C1 segment of cervical spinal cord (tissue), 14 donors: Measurements from ENCODE around the gene ST6GAL1.

Experiments
- DNase-seq, 14 donors: peaks; one replicate each; lab custom pipeline; 2025; lab: John Stamatoyannopoulos, UW

ST6GAL1 gene

DNA sequence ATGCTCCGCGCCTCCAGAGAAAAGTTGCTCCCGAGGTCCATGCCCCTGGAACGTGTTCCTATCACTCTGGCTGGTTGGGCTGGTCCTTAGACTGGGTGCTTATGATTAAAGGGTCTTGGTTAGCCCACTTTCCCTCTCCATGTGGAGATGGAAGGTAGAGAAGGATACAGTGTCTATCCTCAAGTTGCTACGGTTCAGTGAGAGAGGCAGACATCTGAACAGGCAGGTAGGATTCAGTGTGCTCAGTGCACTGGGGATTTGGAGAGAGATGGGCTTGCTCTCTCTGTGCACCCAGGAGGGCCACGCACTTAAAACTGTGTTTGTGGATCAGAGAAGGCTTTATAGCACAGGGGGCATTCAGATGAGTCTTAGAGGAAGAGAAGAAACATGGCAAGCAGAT is 146.0 kb downstream of the ST6GAL1 start:
- no peak for DNase-seq

DNA sequence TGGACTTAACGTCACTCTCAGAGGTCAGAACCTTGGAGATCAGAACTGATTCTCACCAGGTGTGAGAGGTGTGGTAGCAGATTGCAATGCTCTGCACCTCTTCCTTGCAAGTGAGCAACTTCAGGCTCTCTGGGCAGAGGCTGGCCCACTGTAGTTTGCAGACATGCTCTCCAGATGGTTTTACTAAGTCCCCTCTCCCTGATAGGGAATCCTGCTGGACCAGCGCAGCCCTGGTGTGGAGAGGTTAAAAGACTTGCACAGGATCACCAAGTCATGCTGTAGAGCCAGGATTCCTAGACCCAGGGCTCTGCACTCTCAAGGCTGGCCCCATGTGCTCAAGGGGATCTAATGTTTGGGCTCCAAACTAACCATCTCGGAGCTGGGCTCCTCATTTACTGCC is 146.8 kb downstream of the ST6GAL1 start:
- no peak for DNase-seq

DNA sequence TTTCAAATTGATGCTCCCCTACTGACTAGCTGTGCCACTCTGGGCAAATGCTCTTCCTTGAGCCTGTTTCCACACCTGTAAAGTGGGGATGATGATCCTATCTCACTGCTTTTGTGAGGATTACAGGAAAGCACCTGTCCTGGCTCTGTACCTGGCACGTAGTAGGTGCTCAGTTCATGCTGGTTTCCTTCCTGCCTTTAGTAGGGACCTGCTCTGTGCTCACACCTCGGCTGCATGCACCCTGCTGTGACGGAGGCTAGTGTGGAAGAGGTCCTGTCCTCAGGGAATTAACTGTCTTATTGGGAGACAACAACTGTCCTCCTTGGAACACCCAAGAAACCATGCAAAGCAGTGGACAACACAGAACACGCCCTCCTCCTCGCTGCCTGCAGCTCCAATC is 147.2 kb downstream of the ST6GAL1 start:
- DNase-seq, result no peak

DNA sequence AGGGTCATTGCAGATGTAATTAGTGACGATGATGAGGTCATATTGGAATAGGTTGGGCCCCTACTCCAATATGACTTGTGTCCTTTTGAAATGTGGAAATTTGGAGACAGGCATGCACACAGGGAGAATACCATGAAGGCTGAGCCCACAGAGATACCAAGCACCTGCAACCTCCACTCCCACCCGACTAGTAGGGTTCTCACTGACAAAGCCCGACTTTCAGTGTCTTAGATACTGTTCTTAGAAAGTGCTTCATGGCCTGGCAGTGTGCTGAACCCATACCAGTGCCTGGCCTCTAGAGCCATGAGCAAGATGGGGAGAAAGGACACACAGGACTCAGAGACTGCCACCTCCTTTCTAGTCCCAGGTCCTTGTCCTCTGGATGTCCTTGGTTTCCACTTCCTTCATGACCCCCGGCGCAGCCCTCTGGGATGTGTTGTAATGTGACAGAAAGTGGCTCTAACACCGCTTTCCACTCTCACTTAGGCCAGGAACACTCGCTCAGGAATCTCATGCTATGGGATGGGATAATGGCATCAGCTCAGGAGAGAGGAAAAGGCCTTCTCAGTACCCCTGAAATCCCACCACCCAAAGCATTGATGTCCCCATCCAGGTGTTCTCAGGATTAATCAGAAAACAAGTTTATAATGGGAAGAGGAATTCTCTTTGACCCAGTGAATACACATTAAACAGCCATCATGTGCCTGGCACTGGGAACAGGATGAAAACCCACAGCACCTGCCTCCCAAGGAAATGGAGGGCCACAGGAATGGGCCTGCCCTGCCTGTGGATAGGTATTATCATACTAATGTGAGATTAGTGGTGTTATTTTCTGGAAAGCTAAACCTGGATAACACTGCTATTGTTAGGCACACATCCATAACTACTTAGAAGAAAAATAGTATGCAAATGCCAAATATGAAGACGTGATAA is 149.0 kb downstream of the ST6GAL1 start:
- DNase-seq, result no peak

DNA sequence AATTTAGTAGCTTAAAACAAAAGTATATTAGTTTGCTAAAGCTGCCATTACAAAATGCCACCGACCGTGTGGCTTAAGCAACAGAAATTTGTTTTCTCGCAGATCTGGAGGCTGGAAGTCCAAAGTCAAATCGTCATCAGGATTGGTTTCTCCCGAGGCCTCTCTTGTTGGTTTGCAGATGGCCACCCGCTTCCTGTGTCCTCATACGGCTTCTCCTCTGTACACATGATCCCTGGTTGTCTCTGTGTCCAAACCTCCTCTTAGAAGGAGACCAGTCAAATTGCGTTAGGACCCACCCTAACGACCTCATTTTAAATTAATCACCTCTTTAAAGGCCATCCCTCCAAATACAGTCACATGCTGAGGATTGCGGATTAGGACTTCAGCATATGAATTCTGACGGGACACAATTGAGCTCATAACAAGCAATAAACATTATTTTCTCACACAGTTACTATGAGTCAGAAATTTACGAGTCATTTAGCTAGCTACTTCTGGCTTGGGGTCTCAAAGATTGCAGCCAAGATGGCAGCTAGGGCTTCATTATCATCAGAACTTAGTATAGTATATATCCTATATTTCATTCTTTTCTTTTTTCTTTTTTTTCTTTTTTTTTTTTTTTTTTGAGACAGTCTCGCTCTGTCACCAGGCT is 150.6 kb downstream of the ST6GAL1 start:
- no peak for DNase-seq

DNA sequence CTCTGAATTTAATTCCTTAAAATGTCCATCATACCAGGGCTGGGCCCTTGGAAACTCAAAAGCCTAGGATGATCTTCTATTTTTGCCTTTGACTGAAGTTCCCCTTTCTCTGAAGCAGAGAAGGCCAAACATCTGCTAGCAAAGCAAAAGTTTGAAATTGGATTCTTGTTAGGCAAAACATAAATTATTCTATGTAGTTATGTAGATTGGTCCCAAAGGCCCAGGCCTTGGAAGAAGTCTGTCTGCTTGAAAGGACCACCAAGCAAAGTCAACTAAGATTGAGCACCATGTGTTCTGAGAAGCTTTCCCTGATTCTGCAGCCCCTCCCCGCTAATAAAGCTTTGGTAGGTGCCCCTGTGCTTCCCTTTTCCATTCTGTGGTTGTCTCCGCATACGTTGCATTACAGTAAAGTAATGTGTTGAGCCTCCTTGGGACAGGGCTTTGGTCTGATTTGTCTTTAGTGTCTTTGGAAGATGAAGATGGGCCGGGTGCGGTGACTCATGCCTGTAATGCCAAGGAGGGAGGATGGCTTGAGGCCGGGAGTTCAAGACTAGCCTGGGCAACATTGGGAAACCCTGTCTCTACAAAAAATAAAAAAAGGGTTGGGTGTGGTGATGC is 152.5 kb downstream of the ST6GAL1 start:
- no peak for DNase-seq

DNA sequence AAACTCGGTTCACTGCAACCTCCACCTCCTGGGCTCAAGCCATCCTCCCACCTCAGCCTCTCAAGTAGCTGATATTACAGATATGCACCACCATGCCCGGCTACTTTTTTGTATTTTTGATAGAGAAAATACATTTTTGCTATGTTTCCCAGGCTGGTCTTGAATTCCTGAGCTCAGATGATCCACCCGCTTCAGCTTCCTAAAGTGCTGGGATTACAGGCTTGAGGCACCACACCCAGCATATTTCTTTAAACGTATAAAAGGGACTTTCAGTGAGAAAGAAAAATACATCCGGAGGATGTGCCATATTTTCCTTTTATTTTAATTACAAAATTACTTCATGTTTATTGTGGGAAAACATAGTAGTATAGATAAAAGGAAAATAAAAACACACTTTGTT is 153.8 kb downstream of the ST6GAL1 start:
- DNase-seq, result no peak

DNA sequence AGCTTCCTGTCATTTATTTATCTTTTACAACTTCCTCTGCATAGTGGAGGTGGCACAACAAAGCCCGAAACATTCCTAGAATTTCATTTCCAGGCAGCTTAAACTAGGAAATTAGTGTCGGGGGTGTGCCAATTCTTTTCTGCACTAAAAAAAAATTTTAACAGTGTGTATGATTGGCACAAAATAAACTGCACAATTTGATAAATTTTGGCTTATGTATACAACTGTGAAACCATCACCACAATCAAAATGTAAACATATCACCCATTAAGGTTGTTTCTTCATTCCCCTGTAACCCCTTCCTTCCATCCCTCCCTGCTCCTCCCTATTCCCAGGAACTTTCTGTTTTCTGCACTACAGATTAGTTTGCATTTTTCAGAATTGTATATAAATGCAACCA is 154.3 kb downstream of the ST6GAL1 start:
- DNase-seq, result no peak

DNA sequence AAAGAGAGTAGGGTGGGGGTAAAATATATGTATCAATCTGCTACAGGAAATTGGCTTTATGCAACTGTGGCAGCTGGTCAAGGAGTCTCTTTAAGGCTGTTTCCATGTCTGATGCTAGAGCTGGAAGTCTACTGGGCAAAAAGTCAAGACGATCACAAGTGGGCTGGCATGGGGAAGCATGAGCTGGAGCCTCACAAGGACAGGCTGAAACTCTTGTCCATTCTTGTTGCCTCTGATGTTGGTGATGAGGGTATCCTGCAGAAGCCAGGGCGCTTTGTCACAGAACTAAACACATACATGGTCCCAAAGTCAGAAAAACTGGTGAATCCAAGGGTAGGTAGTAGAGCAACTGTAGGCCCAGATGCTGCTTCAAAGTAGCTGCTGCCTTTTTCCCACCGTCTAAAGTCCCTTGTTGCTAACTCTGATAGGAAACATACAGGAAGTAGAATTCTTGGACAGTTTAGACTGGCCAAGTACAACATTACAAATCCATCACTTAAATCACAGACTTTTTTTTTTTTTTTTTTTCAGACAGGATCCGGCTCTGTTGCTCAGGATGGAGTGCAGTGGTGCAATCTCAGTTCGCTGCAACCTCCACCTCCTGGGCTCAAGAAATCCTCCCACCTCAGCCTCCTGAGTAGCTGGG is 154.8 kb downstream of the ST6GAL1 start:
- DNase-seq, result no peak

DNA sequence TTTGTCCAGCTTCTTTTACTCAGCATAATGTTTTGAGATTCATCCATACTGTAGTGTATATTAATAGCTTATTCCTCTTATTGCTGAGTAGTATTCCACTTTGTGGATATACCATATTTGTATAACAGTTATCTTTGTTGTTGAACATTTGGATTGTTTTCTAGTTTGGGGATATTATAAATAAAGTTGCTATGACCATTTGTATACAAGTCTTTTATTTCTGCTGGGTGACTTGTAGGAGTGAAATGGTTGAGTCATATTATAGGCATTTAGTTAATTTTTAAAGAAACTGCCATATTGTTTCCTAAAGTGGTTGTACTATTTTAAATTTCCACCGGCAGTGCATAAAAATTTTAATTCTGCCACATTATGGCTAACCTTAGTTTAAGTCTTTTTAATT is 155.6 kb downstream of the ST6GAL1 start:
- no peak for DNase-seq

DNA sequence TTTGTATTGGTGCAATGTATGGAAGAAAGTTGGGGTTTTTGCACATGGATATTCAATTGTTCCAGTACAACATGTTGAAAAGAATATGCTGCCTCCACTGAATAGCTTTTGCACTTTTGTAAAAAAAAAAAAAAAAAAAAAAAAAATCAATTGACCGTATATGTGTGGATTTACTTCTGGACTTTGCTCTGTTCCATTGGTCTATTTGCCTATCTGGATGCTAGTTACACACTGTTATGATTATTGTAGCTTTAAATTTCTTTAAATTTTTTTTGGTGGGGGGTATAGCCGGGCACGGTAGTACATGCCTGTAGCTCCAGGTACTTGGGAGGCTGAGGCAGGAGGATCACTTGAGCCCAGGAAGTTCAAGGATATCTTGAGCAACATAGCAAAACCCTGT is 156.5 kb downstream of the ST6GAL1 start:
- no peak for DNase-seq

DNA sequence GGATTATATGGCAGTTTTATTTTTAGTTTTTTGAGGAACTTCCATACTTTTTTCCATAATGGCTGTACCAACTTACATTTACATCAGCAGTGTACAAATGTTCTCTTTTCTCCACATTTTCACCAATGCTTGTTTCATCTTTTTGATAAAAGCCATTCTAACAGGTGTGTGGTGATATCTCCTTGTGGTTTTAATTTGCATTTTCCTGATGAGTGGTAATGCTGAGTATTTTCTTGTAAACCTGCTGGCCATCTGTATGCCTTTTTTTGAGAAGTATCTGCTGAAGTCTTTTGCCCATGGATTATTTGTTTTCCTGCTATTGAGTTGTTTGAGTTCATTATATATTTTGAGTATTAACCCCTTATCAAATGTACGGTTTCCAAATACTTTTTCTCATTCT is 158.4 kb downstream of the ST6GAL1 start:
- no peak for DNase-seq

DNA sequence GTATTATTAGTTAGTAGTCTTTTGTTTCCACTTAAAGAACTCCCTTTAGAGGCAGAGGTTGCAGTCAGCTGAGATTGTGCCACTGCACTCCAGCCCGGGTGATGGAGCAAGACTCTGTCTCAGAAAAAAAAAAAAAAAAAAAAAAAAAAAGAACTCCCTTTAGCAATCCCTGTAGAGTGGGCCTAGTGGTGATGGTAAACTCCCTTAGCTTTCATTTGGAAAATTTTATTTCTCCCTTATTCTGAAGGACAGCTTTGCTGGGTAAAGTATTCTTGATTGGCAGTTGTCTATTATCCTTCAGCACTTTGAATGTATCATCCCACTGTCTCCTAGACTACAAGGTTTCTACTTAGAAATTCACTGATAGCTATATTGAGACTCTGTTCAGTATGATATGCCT is 163.0 kb downstream of the ST6GAL1 start:
- no peak for DNase-seq

DNA sequence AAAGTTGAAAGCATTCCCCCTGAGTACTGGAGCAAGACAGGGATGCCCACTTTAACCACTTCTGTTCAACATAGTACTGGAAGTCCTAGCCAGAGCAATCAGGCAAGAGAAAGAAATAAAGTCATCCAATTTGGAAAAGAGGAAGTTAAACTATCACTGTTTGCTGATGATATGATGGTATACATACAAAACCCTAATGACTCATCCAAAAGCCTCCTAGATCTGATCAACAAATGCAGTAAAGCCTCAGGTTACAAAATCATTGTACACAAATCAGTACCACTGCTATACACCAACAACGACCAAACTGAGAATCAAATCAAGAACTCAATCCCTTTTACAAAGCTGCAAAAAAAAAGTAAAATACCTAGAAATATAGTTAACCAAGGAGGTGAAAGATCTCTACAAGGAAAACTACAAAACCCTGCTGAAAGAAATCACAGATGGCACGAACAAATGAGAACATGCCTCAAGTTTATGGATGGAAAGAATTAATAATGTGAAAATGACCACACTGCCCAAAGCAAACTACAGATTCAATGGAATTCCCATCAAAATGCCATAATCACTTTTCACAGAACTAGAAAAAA is 168.7 kb downstream of the ST6GAL1 start:
- no peak for DNase-seq

DNA sequence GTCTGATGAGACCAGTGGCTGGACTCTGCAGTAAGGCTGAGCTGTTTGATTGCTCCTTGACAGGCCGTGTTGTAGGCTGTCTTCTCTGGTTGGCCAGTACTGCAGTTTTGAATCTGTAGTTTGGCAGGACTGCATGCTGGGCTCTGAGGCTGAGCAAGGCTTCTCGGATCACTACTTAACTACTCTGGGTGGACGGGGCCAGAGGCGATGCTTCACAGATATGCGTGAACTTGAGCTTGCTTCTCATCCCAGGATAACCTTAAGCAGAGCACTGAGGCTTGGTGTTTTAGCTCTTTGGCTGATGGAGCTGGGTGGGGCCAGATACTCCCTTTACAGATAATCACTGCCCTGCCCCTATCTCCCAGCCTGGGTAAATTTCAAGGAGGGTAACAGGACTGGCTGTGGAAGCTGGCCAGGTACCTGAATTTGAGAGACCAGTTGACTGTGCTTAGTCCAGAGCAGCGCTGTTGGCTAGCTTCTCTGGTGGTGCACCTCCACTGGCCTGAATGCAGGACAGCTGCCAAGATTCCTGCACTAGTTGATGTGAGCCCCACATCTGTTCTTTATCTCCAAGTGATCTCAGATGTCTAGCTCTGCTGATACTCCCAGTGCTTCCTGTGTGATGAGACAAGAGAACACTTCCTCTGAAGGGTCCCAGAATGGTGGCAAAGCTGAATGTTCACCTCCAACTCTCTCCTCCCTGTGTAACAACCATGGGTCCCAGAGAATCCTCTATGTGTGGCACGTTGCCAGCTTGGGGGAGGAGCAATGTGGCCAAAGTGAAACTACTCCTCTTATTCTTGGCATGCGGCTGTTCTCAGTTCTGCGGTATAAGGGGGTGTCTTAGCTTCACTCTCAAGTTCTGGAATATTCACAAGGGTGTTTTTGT is 171.1 kb downstream of the ST6GAL1 start:
- peak in 6 of 14 donors; percentile 9 to 28 (median 15) for DNase-seq

DNA sequence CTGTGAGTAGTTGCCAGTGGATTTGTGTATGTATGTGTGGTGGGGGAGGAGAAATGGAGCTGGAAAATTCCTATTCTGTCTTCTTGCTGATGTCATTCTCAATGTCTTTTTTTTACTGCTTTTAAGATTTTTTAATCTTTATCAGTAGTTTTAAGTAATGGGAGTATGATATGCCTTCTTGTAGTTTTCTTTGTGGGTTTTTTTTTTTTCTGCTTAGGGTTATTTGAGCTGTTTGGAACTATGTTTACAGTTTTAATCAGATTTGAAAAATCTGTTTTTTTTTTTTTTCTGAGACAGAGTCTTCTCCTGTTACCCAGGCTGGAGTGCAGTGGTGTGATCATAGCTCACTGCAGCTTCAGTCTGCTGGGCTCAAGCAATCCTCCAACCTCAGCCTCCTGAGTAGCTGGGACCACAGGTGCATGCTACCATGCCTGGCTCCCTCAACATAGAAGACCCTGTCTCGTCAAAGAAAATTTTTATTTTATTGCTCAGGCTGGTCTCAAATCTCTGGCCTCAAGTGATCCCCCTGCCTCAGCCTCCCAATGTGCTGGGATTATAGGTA is 171.8 kb downstream of the ST6GAL1 start:
- DNase-seq, result no peak

DNA sequence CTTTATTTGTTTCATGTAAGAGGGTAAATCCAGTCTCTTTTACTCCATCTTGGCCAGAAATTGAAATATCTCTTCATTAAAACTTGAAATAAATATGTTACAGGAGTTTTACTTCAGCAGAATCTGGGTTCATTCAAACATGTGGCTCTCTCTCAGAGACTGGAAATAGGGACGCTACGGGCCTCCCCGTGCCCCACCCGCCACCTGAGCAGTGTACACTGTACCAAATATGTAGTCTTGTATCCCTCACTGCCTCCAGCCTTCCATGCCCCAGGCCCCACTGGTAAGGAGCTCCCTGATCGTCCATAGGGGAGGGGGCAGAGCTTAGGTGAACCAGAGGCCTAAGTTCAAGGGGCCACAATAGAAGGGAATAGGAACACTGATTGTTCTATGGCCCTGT is 172.9 kb downstream of the ST6GAL1 start:
- no peak for DNase-seq

DNA sequence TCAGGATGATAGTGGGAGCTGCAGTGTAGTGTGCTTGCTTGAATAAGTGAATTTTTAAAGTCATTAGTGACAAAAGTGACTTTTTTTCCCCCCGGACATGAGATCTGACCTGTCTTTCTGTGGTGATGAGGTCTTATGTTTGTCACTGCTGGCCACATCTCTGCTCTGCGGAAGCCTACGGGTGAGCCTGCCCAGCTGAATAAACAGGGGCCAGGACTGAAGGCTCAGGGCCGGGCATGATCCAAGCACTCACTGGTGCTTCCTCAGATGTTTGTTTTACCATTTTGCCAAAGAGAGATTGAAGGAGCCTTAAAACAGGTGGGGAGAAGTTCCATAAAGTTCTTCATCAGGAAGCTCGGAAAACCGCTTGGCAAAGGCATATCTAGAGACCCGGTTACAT is 174.0 kb downstream of the ST6GAL1 start:
- no peak for DNase-seq

DNA sequence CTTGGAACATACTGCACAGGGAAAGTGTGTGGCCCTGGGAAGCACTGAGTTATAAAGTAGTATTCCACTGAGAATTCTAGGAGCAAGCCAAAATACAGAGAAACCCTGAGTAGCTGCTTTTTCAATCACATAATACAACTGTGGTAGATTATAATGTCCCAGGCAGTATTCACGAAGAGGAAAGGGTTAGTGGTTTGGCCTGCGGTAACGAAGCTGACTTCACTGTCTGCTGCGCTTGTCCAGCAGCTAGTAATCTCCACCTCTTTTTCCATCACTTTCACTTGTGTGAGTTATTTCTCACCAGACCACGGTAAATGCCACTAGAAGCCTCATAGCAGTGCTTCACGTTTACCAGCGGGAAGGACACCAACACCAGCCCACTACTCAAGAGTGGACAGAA is 174.6 kb downstream of the ST6GAL1 start:
- DNase-seq, result no peak

DNA sequence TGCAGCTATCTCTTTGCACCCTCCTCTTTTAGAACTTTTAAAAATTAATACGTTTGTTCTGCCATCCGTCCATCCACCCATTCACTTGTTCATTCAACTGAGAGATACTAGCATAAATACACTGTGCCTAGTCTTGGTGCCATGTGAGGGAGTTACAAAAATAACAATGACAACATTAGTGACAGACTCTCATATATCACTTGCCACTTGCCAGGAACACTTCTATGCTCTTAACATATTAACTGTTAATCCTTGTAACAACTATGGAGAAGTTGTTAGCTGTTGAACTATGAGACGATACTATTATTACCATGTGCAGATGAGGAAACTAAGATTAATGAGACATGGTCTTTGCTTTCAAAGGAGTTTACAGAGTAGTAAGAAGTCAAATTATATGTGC is 175.4 kb downstream of the ST6GAL1 start:
- no peak for DNase-seq
